Chondrocyte (in vitro differentiated cells): ENCODE measurements around the gene CAMLG. TPM values are rescaled to one million over a fixed set of nuclear protein-coding genes. Genes with fewer than 3 reads are reported as not detected.
"Not testable (repeated sequence)": the region's sequence is repeated elsewhere in the genome, so short reads cannot be mapped to it uniquely, and the experiment has no call there.

Experiments used
- DNase-seq: peaks from one replicate; pipeline ENCODE4 v3.0.0; 2021; ENCODE audit warnings: mixed read lengths, low spot score
- H3K27ac Mint-ChIP-seq: one replicate; pipeline ENCODE4 v1.8.0; 2021; ENCODE audit warnings: mild to moderate bottlenecking, moderate library complexity, mixed read lengths; ENCODE audit not compliant: unreplicated experiment
- H3K27me3 Mint-ChIP-seq: 2 replicates; pipeline ENCODE4 v1.8.0; 2021; ENCODE audit warnings: low read depth, mixed read lengths
- H3K36me3 Mint-ChIP-seq: 2 replicates; pipeline ENCODE4 v1.8.0; 2021; ENCODE audit warnings: low read depth, mixed read lengths
- H3K4me1 Mint-ChIP-seq: 2 replicates; pipeline ENCODE4 v1.8.0; 2021; ENCODE audit warnings: low read depth, mild to moderate bottlenecking, mixed read lengths
- H3K4me3 Mint-ChIP-seq: one replicate; pipeline ENCODE4 v1.8.0; 2021; ENCODE audit warnings: mild to moderate bottlenecking, moderate library complexity, mixed read lengths; ENCODE audit not compliant: unreplicated experiment
- H3K9me3 Mint-ChIP-seq: 2 replicates; pipeline ENCODE4 v1.8.0; 2021; ENCODE audit warnings: low read depth, mixed read lengths
- CTCF ChIP-seq: fragments of 200-600 bp; sonication (generic); IDR thresholded peaks from 2 replicates; pipeline ENCODE4 v1.5.0; 2021; ENCODE audit warnings: antibody characterized with exemption, mild to moderate bottlenecking, moderate library complexity
- long read RNA-seq: library from polyadenylated mRNA; stranded (forward); transcript quantifications from one replicate; pipeline ENCODE4 v2.0.0, GENCODE V29; 2021
- total RNA-seq: library from RNA; stranded (reverse); gene quantifications from 3 replicates; pipeline ENCODE4 v1.2.1, GENCODE V29; 2021

The CAMLG gene
- total RNA-seq, result 36.1 to 41.6 TPM (median 39.0 TPM) in 3 replicates
- long read RNA-seq, transcript CAMLG-201 (4 exons, 2,221 nt), result major isoform, 41 of 118 reads
- long read RNA-seq, transcript CAMLG-202 (3 exons, 895 nt), result minor isoform, 13 of 118 reads
- long read RNA-seq, partial matches to known transcripts, result 56 of 118 reads
- long read RNA-seq, other reads (novel, unspliced or antisense), result 8 of 118 reads

DNA sequence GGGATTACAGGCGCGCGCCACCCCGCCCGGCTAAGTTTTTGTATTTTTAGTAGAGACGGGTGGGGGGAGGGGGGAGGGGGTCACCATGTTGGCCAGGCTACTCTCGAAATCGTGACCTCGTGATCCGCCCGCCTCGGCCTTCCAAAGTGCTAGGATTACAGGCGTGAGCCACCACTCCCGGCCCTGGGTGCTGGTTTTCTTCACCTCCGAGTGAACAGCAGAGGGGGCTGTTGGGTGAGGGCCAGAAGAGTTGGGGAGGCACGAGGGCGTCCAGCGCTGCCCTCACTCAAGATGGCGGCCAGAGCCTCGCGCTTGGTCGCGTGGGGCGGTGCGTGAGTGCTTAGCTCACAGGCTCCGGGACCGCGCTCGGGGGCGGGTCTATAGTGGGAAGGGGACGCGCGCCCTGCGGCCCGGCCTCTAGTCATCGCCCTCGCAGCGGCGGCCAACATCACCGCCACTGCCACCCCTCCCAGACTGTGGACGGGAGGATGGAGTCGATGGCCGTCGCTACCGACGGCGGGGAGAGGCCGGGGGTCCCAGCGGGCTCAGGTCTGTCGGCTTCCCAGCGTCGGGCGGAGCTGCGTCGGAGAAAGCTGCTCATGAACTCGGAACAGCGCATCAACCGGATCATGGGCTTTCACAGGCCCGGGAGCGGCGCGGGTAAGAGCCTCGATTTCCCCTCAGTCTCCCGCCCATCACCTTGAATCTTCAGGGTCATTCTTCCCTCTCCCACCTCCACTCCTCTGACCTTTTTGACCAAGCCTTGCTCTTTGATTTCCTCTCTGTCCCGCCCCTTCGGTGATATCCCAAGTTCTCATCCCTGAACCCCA is at the start of gene CAMLG:
Gene CAMLG, plus strand, starts transcription at position 416 of the 830 bp plus-strand sequence. Its CDS starts 73 bp downstream, at position 489.
- H3K4me1 Mint-ChIP-seq, result peaks cover 19% of the 10 kb centered on the region
- H3K27ac Mint-ChIP-seq, result peak within 1 kb of the TSS; percentile 98
- H3K4me3 Mint-ChIP-seq, result peak within 1 kb of the TSS; percentile 99
- no peaks in the 10 kb centered on the region for H3K27me3 Mint-ChIP-seq
- DNase-seq, result peak; percentile 99
- H3K9me3 Mint-ChIP-seq, result no peaks in the 10 kb centered on the region
- TF ChIP-seq CTCF, result peak; percentile 85
- H3K36me3 Mint-ChIP-seq, result no peaks in the 10 kb centered on the region

- not testable (repeated sequence) for H3K27me3 Mint-ChIP-seq, H3K9me3 Mint-ChIP-seq, H3K27ac Mint-ChIP-seq, H3K4me3 Mint-ChIP-seq, DNase-seq, H3K4me1 Mint-ChIP-seq
- H3K36me3 Mint-ChIP-seq, result peaks cover 50% of the 10 kb centered on the region
These were observed 48.2 kb upstream of the CAMLG start for GRCh38 chr5:134690144-134690543.

DNA sequence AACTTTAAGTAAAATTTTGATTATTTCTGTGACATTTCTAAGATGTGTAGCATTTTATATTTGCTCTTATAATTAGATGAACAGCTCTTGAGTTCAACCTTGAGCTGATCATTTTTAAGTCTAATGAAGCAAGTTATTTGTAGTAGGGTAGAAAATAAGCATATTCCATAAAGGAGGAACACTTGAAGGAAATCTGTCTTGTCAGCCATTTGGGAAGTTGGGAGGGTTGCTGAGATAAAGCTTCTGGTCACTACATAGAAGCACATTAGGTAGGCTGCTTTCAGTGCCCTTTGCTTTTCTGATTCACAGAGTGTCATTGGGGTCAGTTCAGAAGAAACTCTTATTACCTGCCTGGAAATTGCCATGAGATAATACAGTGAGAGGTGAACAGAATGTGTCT is 45.6 kb upstream of the CAMLG start:
- Mint-ChIP-seq H3K4me1 (peaks cover 4% of the 10 kb centered on the region), H3K27ac (no peak overlapping the region), H3K9me3 (no peaks in the 10 kb centered on the region), H3K4me3 (no peak overlapping the region), H3K36me3 (peaks cover 43% of the 10 kb centered on the region), H3K27me3 (no peaks in the 10 kb centered on the region)
- TF ChIP-seq CTCF, result no peak
- no peak for DNase-seq

DNA sequence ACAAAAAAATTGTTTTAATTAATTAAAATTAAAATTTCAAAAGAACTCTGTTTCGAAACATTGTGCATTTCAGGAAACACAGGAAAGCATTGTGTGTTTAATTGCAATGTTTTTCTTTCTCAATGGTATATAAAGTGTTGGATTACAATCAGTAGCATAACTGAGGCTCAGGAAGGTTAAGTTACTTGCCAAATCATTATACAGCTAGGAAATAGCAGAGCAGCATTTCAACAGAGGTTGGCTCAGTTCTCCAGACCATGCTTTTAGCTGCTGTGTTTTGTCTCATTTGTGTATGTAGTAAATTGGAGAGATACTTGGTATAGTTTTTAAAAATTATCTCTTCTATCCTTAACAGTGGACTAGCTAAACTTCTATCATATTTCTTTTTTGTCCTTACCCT is 30.0 kb upstream of the CAMLG start:
- Mint-ChIP-seq H3K9me3 (no peaks in the 10 kb centered on the region), H3K36me3 (peaks cover 35% of the 10 kb centered on the region), H3K4me1 (no peaks in the 10 kb centered on the region), H3K27me3 (no peaks in the 10 kb centered on the region), H3K4me3 (no peak overlapping the region), H3K27ac (no peak overlapping the region)
- no peak for TF ChIP-seq CTCF
- DNase-seq, result no peak

DNA sequence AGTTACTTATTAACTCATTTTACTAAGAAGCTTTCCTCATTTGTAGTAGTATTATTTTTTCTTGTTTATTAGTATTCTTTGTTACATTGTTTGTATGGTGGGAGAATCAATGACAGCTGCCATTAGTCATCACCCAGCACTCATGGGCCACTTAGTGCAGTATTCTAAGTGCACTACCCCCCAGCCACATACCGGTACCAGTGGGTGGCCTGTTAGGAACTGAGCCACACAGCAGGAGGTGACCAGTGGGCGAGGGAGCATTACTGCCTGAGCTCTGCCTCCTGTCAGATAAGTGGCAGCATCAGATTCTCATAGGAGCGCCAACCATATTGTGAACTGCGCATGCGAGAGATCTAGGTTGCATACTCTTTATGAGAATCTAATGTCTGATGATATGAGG is 24.2 kb upstream of the CAMLG start:
- DNase-seq, result no peak
- H3K27me3 Mint-ChIP-seq, result no peaks in the 10 kb centered on the region
- no peaks in the 10 kb centered on the region for H3K9me3 Mint-ChIP-seq
- no peak overlapping the region for H3K27ac Mint-ChIP-seq
- no peak for TF ChIP-seq CTCF
- H3K36me3 Mint-ChIP-seq, result peaks cover 29% of the 10 kb centered on the region
- H3K4me3 Mint-ChIP-seq, result no peak overlapping the region
- H3K4me1 Mint-ChIP-seq, result peaks cover 3% of the 10 kb centered on the region
